ENCODE results near the gene SC5D.

DNA sequence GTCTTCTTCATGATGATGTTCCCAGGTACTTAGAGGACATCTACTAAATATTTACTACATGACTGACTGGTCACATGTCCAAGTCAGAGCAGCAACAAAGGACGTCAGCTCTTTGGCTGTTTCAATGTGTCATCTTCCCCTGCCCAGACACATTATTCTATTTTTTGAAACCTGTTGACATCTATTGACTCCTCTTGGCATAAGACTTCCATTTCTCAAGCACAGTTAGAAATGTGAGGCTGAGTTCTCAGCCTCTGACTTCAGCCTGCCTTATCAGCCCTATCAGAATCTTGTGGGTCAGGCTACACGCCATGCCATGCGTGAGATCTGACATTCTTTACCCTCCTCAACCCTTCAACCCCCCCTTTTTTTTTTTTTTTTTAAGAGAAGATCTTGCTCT is 63.8 kb downstream of the SC5D start:
- TF ChIP-seq, protein P1, sequence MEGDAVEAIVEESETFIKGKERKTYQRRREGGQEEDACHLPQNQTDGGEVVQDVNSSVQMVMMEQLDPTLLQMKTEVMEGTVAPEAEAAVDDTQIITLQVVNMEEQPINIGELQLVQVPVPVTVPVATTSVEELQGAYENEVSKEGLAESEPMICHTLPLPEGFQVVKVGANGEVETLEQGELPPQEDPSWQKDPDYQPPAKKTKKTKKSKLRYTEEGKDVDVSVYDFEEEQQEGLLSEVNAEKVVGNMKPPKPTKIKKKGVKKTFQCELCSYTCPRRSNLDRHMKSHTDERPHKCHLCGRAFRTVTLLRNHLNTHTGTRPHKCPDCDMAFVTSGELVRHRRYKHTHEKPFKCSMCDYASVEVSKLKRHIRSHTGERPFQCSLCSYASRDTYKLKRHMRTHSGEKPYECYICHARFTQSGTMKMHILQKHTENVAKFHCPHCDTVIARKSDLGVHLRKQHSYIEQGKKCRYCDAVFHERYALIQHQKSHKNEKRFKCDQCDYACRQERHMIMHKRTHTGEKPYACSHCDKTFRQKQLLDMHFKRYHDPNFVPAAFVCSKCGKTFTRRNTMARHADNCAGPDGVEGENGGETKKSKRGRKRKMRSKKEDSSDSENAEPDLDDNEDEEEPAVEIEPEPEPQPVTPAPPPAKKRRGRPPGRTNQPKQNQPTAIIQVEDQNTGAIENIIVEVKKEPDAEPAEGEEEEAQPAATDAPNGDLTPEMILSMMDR (conservative IDR thresholded peaks at IDR 0.05; ENCODE audit: low read depth, low read length), result no peak
- no peak for TF ChIP-seq EZH2 (IDR thresholded peaks at IDR 0.05; ENCODE audit: borderline replicate concordance, low read depth, low read length, poor library complexity, severe bottlenecking)

All from A673 (cell line).